Tibial artery (tissue), 4 donors: ENCODE data around the gene DPP10.
"Not testable (repeated sequence)": the region's sequence is repeated elsewhere in the genome, so short reads cannot be mapped to it uniquely, and the experiment has no call there.

Experiments
- DNase-seq, 2 donors: peaks; one replicate each; pipeline ENCODE4 v3.0.0-alpha.2; 2019
- H3K27ac ChIP-seq, 2 donors: fragments of 200-600 bp; sonication (generic) in 1 of 2; 1 replicate in 1 of 2; 2 replicates in 1 of 2; pipeline ENCODE4 v1.5.1; 2018 to 2019; ENCODE audit warnings: mild to moderate bottlenecking in 1 of 2
- H3K27me3 ChIP-seq, 2 donors: fragments of 200-600 bp; sonication (generic) in 1 of 2; one replicate each; pipeline versions ENCODE4 v1.5.1 to v1.6.0; 2016 to 2019
- H3K36me3 ChIP-seq, 3 donors: fragments of 200-600 bp; sonication (generic) in 2 of 3; one replicate each; pipeline ENCODE4 v1.5.1; 2016 to 2019; ENCODE audit warnings: mild to moderate bottlenecking in 2 of 3
- H3K4me1 ChIP-seq, 4 donors: fragments of 200-600 bp; sonication (generic) in 2 of 4; 1 replicate in 3 of 4; 2 replicates in 1 of 4; pipeline ENCODE4 v1.5.1; 2016 to 2019
- H3K4me3 ChIP-seq, 2 donors: fragments of 200-600 bp; sonication (generic) in 1 of 2; 1 replicate in 1 of 2; 2 replicates in 1 of 2; pipeline ENCODE4 v1.5.1; 2018 to 2019; ENCODE audit warnings: mild to moderate bottlenecking in 2 of 2
- H3K9me3 ChIP-seq, 3 donors: fragments of 200-600 bp; sonication (generic) in 1 of 3; one replicate each; pipeline ENCODE4 v1.5.1; 2016 to 2019
- CTCF ChIP-seq, 2 experiments: fragments of 200-600 bp in 1 of 2; fragments of 450-650 bp in 1 of 2; IDR thresholded peaks; one replicate each; pipeline ENCODE4 v1.5.1; 2017 to 2019; ENCODE audit warnings: antibody characterized with exemption in 2 of 2, mild to moderate bottlenecking in 1 of 2, moderate library complexity in 1 of 2
- intact Hi-C: fragments of 100-400 bp; cut with DNase I; formaldehyde crosslinking; loops from one replicate; pipeline ENCODE4 v1.15.0; 2023; ENCODE audit warnings: low total_unique reads

DPP10 gene

GRCh38 chr2:114745700-114746099 lies 303.3 kb downstream of the DPP10 start:
- no peak for DNase-seq
- intact Hi-C loops = no loop called here
- Histone ChIP-seq H3K27ac (no peak overlapping the region), H3K9me3 (no peaks in the 10 kb centered on the region), H3K4me1 (no peaks in the 10 kb centered on the region), H3K36me3 (no peaks in the 10 kb centered on the region), H3K27me3 (no peaks in the 10 kb centered on the region), H3K4me3 (no peak overlapping the region)
- TF ChIP-seq CTCF (IDR thresholded peaks at IDR 0.05) = no peak

DNA sequence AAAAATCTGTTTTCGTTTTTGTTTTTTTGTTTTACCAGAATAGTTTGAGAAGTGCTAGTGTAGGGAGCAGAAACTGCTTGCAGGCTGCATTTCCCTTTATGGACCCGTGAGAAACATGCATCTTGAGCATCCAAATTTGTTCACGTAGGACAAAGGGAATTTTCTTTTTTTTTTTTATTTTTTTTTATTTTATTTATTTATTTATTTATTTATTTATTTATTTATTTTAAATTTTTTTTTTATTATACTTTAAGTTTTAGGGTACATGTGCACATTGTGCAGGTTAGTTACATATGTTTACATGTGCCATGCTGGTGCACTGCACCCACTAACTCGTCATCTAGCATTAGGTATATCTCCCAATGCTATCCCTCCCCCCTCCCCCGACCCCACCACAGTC lies 305.7 kb downstream of the DPP10 start:
- H3K4me1 ChIP-seq, H3K27me3 ChIP-seq, intact Hi-C loops: not testable (repeated sequence)

GRCh38 chr2:114752425-114752824 lies 310.0 kb downstream of the DPP10 start:
- no peaks in the 10 kb centered on the region for H3K27me3 ChIP-seq
- no peak for DNase-seq
- H3K27ac ChIP-seq = no peak overlapping the region
- H3K9me3 ChIP-seq = no peaks in the 10 kb centered on the region
- no peak for TF ChIP-seq CTCF (IDR thresholded peaks at IDR 0.05)
- H3K36me3 ChIP-seq = no peaks in the 10 kb centered on the region
- no peaks in the 10 kb centered on the region for H3K4me1 ChIP-seq
- intact Hi-C loops = no loop called here
- no peak overlapping the region for H3K4me3 ChIP-seq

More for the DNA sequence above, 305.7 kb downstream of the DPP10 start:
- H3K27ac ChIP-seq, H3K4me3 ChIP-seq, H3K36me3 ChIP-seq, DNase-seq, H3K9me3 ChIP-seq: not testable (repeated sequence)

- Histone ChIP-seq H3K4me1 (no peaks in the 10 kb centered on the region), H3K9me3 (no peaks in the 10 kb centered on the region), H3K4me3 (no peak overlapping the region), H3K36me3 (no peaks in the 10 kb centered on the region), H3K27ac (no peak overlapping the region), H3K27me3 (no peaks in the 10 kb centered on the region)
- no peak for TF ChIP-seq CTCF (IDR thresholded peaks at IDR 0.05)
- intact Hi-C loops = no loop called here
- DNase-seq = no peak
These were observed 310.7 kb downstream of the DPP10 start for GRCh38 chr2:114753145-114753544.

DNA sequence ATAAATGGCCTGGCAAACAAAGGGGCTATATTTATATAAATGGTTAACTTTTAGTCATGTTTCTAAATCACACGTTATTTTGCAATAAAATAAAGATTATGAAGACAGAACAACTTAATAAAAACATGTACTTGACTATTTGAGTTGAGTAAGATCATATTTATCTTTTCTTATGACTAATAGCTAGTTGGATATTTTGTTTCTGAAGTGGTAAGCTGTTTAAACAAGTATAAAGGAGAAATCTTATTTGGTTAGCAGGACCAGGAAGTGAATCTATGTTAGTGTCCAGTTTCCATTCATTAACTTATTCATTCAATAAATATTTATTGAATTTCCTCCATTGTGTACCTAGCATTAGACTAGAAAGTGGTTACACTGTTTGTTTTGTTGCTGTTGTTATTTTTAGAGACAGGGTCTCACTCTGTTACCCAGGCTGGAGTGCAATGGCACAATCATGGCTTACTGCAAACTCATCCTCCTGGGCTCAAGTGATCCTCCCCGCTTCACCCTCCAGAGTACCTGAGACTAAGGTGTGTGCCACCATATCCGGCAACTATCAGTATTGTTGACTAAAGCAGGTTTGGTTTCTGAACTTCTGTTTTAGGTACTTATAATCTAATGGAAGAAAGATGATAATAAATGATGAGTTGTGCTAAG lies 312.6 kb downstream of the DPP10 start:
- Histone ChIP-seq H3K9me3 (no peaks in the 10 kb centered on the region), H3K27ac (no peak overlapping the region), H3K27me3 (no peaks in the 10 kb centered on the region), H3K36me3 (no peaks in the 10 kb centered on the region), H3K4me1 (no peaks in the 10 kb centered on the region), H3K4me3 (no peak overlapping the region)
- no peak for TF ChIP-seq CTCF (IDR thresholded peaks at IDR 0.05)
- no peak for DNase-seq
- intact Hi-C loops = no loop called here

GRCh38 chr2:114762376-114762775 lies 319.9 kb downstream of the DPP10 start:
- no peaks in the 10 kb centered on the region for H3K4me1 ChIP-seq
- intact Hi-C loops = no loop called here
- no peak for TF ChIP-seq CTCF (IDR thresholded peaks at IDR 0.05)

More at GRCh38 chr2:114762376-114762775, 319.9 kb downstream of the DPP10 start:
- Histone ChIP-seq H3K9me3 (no peaks in the 10 kb centered on the region), H3K27ac (no peak overlapping the region), H3K36me3 (no peaks in the 10 kb centered on the region), H3K27me3 (no peaks in the 10 kb centered on the region), H3K4me3 (no peak overlapping the region)
- no peak for DNase-seq
